Motor neuron (in vitro differentiated cells): Measurements from ENCODE around the gene ARHGAP42. TPM values are rescaled to one million over a fixed set of nuclear protein-coding genes. Genes with fewer than 3 reads are reported as not detected.

Experiments used
- ATAC-seq, 8 experiments: fragments of 200-7000 bp; cut with Tn5 transposase; replicated peaks in 6 of 8; 2 replicates each; pipeline ENCODE4 v1.8.0; 2021; ENCODE audit warnings: mild to moderate bottlenecking in 8 of 8, moderate library complexity in 8 of 8
- H3K27ac ChIP-seq, 2 donors: fragments of 250-450 bp; sonication (Bioruptor Pico); 2 replicates each; pipeline ENCODE4 v1.9.0; 2021; ENCODE audit warnings: antibody characterized with exemption in 2 of 2, mild to moderate bottlenecking in 2 of 2, moderate library complexity in 1 of 2
- H3K4me1 ChIP-seq, 2 donors: fragments of 250-450 bp; sonication (Bioruptor Pico); replicated peaks in 1 of 2; 2 replicates each; pipeline ENCODE4 v1.6.1; 2021; ENCODE audit warnings: antibody characterized with exemption in 2 of 2, mild to moderate bottlenecking in 2 of 2, moderate library complexity in 1 of 2
- H3K4me3 ChIP-seq, 5 donors: fragments of 250-450 bp; sonication (Bioruptor Pico); 2 replicates each; pipeline ENCODE4 v1.9.0; 2021; ENCODE audit warnings: antibody characterized with exemption in 5 of 5, mild to moderate bottlenecking in 5 of 5, moderate library complexity in 4 of 5
- WGBS, 10 experiments: fragments of 450-650 bp; shearing (Covaris generic); methylation state at CpG; one replicate each; pipeline ENCODE4 v1.0.0; 2022; 5-methylcytosine and 5-hydroxymethylcytosine counted together
- in situ Hi-C, 9 experiments: fragments of 400-800 bp; cut with MboI; loops; one replicate each; pipeline ENCODE4 v1.15.0; 2021; ENCODE audit warnings: low sequenced_read_pairs in 9 of 9, low pct_unique_long_range_greater_than_20kb in 2 of 9; ENCODE audit not compliant: unreplicated experiment in 9 of 9
- total RNA-seq, 8 experiments: library from RNA; unstranded; fragments of 300-600 nt; gene quantifications; 2 replicates each; pipeline versions ENCODE4 v1.2.3 to v1.2.4, GENCODE V29; 2022

The ARHGAP42 gene
- total RNA-seq, 8 experiments from 2014 or later = 2.7 to 29.7 (median 10.0) TPM

DNA sequence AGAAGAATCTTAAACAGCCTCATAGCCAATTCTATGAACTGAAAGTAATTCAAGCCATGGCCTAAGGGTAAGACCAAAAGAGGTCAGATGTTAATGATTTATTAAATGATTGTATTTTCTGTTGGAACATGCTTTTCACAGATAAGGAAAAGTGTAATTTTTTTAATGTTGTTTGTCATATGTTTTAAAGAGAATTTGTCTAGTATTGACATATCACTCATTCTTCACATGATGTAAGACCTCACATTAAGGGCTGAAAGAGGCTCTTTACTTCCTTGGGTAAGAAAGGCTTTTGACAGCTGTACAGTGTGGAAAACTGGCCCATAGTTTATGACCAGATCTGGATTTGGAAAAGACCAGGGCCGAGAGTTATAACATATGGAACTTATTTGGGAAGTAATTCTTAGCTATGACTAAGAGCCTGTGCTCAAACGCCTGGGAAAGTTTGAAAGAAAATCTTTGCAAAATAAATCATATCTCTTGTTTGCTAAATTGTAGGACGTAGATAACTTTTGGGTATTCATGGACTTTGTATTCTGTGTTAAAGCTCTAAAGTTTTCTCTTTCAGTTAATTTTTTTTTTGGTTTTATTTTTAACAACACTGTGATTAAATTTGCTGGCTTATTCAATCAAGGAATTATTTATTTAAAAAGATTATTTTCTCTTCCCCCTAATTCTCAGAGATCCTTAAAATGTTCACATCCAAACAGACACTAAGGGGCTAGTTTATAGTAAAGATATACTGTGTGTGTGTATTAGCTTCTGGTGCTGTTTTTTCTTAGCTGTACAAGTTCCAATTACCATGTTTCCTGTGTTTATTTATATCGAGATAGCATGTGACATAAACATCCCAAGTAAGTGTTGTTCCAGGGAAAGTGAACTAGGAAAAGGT lies 162.2 kb downstream of the ARHGAP42 start:
- no peak overlapping the region for H3K27ac ChIP-seq
- 0 to 94% (median 78%) methylated on average over 2 to 4 of the region's 4 CpGs for WGBS, 10 experiments
- peaks cover 0 to 3% of the 10 kb centered on the region in 2 donors for H3K4me1 ChIP-seq
- peak in 3 of 8 experiments; percentile 83 to 92 (median 91) for ATAC-seq
- in situ Hi-C loops = no loop called here
- H3K4me3 ChIP-seq = no peak overlapping the region

DNA sequence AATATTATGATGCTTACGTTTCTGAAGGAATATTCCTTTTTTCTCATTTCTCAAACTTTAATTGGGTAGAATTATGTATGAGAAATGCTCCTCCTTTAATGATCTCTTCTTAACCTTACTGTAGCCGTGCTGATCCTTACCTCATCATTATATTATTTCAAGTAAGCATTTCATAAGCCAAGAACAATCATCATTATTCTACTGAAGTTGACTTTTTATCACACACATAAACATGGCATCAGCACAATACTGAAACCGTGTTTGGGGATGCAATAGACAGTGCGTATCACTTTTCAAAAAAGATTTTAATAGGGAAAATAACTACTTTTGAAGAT lies 162.8 kb downstream of the ARHGAP42 start:
- ATAC-seq = no peak
- in situ Hi-C loops = loop anchor here in 2 of 9 experiments (25.0 kb wide), 2 partner anchors 163 to 263 kb away; partner anchors contain the start of gene ARHGAP42 (in 2 of the 2)
- H3K4me3 ChIP-seq = no peak overlapping the region
- H3K27ac ChIP-seq = no peak overlapping the region
- peaks cover 0 to 3% of the 10 kb centered on the region in 2 donors for H3K4me1 ChIP-seq
- whole genome bisulfite sequencing, 10 experiments = 39 to 100% (median 73%) methylated on average over 1 to 4 of the region's 4 CpGs; no CpG with 5 or more reads in 1 of the 10 experiments

GRCh38 chr11:100851147-100851546 lies 164.1 kb downstream of the ARHGAP42 start:
- peak in 2 of 8 experiments; percentile 59 to 70 for ATAC-seq
- in situ Hi-C loops = loop anchor here in 2 of 9 experiments (25.0 kb wide), 2 partner anchors 164 to 264 kb away; partner anchors contain the start of gene ARHGAP42 (in 2 of the 2)

DNA sequence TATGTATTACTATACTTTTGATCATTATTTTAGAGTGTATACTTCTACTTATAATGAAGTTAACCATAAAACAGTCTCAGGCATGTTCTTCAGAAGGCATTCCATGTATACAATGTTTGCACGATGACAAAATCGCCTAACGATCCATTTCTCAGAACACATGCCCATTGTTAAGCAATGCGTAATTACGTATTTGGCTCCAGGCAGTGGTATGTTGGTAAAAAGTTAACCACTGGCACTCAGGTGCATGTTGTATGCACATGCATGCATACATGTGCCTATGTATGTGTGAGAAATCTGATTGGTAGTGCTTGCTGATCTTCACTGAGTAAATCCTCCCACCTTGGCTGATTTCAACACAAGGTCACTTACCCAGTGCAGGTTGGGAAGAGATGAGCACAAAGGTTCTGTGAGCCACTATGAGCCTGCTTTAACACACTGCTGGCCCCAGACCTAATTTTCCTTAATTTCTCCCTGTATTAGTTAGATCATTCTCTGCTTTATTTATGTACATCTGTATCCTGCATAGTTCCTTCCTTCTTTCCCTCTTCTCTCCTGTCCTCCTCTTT lies 164.6 kb downstream of the ARHGAP42 start:
- Histone ChIP-seq H3K27ac (no peak overlapping the region), H3K4me3 (no peak overlapping the region), H3K4me1 (peaks cover 3 to 12% of the 10 kb centered on the region in 2 donors)
- no peak for ATAC-seq
- 86 to 100% (median 95%) methylated on average over 2 to 5 of the region's 5 CpGs; no CpG with 5 or more reads in 4 of the 10 experiments for WGBS, 10 experiments
- in situ Hi-C loops = loop anchor here in 2 of 9 experiments (25.0 kb wide), 2 partner anchors 164 to 264 kb away; partner anchors contain the start of gene ARHGAP42 (in 2 of the 2)

More at GRCh38 chr11:100851147-100851546, 164.1 kb downstream of the ARHGAP42 start:
- Histone ChIP-seq H3K27ac (no peak overlapping the region), H3K4me1 (peaks cover 3 to 9% of the 10 kb centered on the region in 2 donors), H3K4me3 (no peak overlapping the region)
- 58 to 100% (median 93%) methylated on average over 1 to 3 of the region's 4 CpGs; no CpG with 5 or more reads in 2 of the 10 experiments for WGBS, 10 experiments

DNA sequence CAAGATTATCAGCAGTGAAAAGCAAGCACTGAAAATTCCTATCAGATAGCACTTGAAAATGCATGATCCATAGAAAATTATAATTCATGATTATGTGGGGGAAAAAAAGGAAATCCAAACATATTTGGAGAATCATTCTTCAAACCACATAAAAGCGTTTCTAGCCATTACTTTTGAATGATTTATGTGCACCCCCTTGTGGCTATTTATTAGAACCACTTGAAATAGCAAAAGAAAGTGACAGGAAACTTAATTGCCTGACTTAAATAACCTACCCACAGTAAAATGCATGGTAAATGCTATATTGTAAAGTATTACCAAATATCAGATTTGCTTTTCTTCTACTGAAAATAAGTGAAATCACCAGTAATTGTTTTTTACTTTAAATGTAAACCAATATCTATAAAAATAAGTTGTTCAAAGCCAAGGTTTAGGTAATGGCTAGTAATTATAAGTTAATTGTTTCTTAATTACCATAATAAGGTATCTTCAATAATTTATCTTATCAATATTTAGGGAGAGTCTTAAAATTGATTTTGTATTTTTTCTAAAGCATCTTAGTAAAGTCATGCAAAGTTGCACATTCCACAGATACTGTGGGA lies 168.5 kb downstream of the ARHGAP42 start:
- Histone ChIP-seq H3K4me1 (peaks cover 0 to 21% of the 10 kb centered on the region in 2 donors), H3K4me3 (no peak overlapping the region), H3K27ac (no peak overlapping the region)
- 0 to 33% (median 0%) methylated on average over 1 of the region's 1 CpG; no CpG with 5 or more reads in 1 of the 10 experiments for WGBS, 10 experiments
- ATAC-seq = peak in 1 of 8 experiments; percentile 16
- in situ Hi-C loops = loop anchor here in 2 of 9 experiments (25.0 kb wide), 2 partner anchors 168 to 268 kb away; partner anchors contain the start of gene ARHGAP42 (in 2 of the 2)

DNA sequence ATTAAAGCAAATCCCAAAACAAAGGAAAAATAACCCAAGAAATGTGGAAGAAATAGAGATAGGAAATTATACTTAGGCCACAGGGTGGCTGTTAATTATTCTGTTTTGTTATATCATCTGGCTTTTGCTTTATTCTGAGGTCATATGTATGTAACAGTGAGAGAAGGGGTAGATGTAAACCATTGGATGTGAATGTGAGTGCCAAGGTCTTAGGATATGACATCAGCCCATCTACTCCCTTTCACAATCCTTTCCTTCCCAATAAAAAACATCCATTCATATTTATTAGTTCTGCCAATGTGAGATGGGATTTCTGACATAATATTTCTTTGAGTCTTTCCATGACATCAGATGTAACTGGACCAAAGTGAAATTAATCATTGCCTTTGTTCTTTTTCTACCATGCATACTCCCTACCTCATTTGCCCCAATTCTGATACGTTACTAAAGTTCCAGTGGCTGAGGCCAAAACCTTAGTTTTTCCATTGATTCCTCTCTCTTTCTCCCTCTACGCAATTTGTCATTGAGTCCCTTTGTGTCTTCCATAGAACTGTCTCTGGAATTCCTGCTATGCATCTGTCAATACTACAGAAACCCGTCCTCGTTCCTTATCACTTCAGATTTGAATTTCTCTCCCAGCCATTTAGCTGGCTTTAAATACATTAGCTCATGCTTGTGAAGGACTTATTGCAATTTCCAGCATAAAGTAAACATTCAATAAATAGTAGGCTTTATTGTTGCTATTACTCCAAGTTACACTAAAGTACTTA lies 170.3 kb downstream of the ARHGAP42 start:
- Histone ChIP-seq H3K4me1 (peaks cover 0 to 21% of the 10 kb centered on the region in 2 donors), H3K4me3 (no peak overlapping the region), H3K27ac (no peak overlapping the region)
- peak in 2 of 8 experiments; percentile 51 to 59 for ATAC-seq
- in situ Hi-C loops = loop anchor here in 2 of 9 experiments (25.0 kb wide), 2 partner anchors 170 to 270 kb away; partner anchors contain the start of gene ARHGAP42 (in 2 of the 2)
- 19 to 98% (median 62%) methylated on average over 2 to 4 of the region's 4 CpGs for WGBS, 10 experiments

DNA sequence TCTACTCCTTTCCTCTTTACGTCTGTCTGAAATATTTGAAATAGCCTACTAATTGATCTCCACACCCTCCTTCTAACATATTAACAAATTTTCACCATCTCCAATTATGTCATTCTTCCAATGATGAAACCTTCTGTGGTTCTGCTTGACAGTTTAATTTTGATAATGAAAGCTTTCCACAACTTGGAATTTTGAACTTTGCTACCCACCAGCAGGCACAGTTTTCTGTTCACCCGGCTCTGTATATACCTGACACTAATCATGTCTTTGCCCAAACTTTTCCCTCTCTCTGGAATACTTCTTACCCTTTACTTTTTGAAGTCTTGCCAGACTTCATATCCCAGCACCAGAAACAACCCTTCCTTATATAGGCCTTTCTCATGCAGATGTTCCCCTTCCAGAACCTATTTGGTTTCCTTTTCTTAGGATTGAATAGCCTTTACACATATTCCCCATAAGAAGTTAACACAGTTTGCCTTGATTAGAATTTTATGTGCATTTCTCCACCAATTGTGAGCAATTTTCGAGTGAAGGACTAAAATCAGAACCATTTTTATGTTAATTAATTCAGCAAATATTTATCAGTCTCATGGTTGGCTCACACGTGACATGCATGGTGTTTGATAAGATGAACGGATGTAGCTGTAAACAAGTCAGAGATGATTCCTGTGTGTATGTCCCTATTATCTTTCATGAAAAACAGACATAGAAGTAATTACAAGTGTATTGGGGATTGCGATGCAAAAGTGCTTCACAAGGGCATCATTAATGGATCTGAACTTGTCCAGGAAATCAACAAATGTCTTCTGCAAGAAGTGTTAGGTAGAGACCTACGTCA lies 173.4 kb downstream of the ARHGAP42 start:
- 56 to 88% (median 79%) methylated on average over 3 to 7 of the region's 7 CpGs for WGBS, 10 experiments
- in situ Hi-C loops = loop anchor here in 2 of 9 experiments (10.0 to 25.0 kb wide), 3 partner anchors 64 to 273 kb away; partner anchors contain the start of gene ARHGAP42 (in 2 of the 2)
- ATAC-seq = no peak
- no peak overlapping the region for H3K4me3 ChIP-seq
- H3K27ac ChIP-seq = no peak overlapping the region
- H3K4me1 ChIP-seq = peaks cover 4 to 16% of the 10 kb centered on the region in 2 donors

DNA sequence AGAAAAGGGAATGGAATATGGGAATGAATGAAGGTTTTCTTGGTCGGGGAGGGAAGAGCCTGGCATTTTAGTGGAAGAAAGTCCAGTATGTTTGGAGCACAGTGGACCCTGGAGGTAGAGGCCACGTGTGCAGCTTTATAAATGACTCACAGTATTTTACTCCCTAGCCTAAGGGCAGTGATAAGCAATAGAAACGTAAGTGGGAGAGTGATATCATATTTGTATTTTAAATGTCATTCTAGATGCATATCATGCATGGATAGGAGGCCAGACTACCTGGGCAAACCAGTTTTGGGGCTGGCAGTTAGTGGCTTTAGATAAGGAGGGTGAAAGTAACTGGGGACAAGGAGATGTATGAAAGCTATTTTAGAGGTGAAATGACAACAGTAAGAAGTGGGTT lies 174.1 kb downstream of the ARHGAP42 start:
- in situ Hi-C loops = loop anchor here in 2 of 9 experiments (10.0 to 25.0 kb wide), 3 partner anchors 64 to 274 kb away; partner anchors contain the start of gene ARHGAP42 (in 2 of the 2)
- no peak overlapping the region for H3K4me3 ChIP-seq
- peaks cover 4 to 12% of the 10 kb centered on the region in 2 donors for H3K4me1 ChIP-seq
- 30 to 100% (median 95%) methylated on average over 1 to 3 of the region's 3 CpGs; no CpG with 5 or more reads in 2 of the 10 experiments for WGBS, 10 experiments
- H3K27ac ChIP-seq = no peak overlapping the region
- peak in 2 of 8 experiments; percentile 33 to 66 for ATAC-seq

GRCh38 chr11:100863080-100863581 lies 176.0 kb downstream of the ARHGAP42 start:
- WGBS, 10 experiments = 29 to 71% (median 59%) methylated on average over 1 to 2 of the region's 2 CpGs; no CpG with 5 or more reads in 4 of the 10 experiments
- ATAC-seq = peak in 7 of 8 experiments; percentile 24 to 87 (median 38)
- H3K4me3 ChIP-seq = no peak overlapping the region
- in situ Hi-C loops = loop anchor here in 2 of 9 experiments (10.0 to 25.0 kb wide), 3 partner anchors 62 to 276 kb away; partner anchors contain the start of gene ARHGAP42 (in 2 of the 2)
- H3K27ac ChIP-seq = no peak overlapping the region
- peaks cover 0 to 4% of the 10 kb centered on the region in 2 donors for H3K4me1 ChIP-seq

GRCh38 chr11:100865443-100866065 lies 178.5 kb downstream of the ARHGAP42 start:
- Histone ChIP-seq H3K4me3 (no peak overlapping the region), H3K4me1 (peaks cover 0 to 4% of the 10 kb centered on the region in 2 donors), H3K27ac (no peak overlapping the region)
- 60 to 96% (median 83%) methylated on average over 1 to 4 of the region's 4 CpGs; no CpG with 5 or more reads in 1 of the 10 experiments for WGBS, 10 experiments
- in situ Hi-C loops = loop anchor here in 2 of 9 experiments (10.0 to 25.0 kb wide), 3 partner anchors 59 to 278 kb away; partner anchors contain the start of gene ARHGAP42 (in 2 of the 2)
- no peak for ATAC-seq
